IPS-18a (cell line): ENCODE results near the gene SLC23A2.

Experiments used
- H3K27ac ChIP-seq: one replicate; pipeline ENCODE4 v1.5.1; 2013; ENCODE audit warnings: low read length
- H3K27me3 ChIP-seq: one replicate; pipeline ENCODE4 v1.6.1; 2013; ENCODE audit warnings: mild to moderate bottlenecking, low read length; ENCODE audit not compliant: control insufficient read depth, insufficient read depth
- H3K36me3 ChIP-seq: one replicate; pipeline ENCODE4 v1.6.1; 2013; ENCODE audit warnings: low read depth, low read length; ENCODE audit not compliant: control insufficient read depth
- H3K4me1 ChIP-seq: one replicate; pipeline ENCODE4 v1.6.1; 2013; ENCODE audit warnings: low read depth, low read length; ENCODE audit not compliant: control insufficient read depth
- H3K4me3 ChIP-seq: one replicate; pipeline ENCODE4 v1.5.1; 2013; ENCODE audit warnings: low read length
- H3K9ac ChIP-seq: one replicate; pipeline ENCODE4 v1.6.1; 2013; ENCODE audit warnings: mild to moderate bottlenecking, low read length, moderate library complexity
- H3K9me3 ChIP-seq: one replicate; pipeline ENCODE4 v1.6.1; 2013; ENCODE audit warnings: low read depth, low read length; ENCODE audit not compliant: control insufficient read depth

The SLC23A2 gene

DNA sequence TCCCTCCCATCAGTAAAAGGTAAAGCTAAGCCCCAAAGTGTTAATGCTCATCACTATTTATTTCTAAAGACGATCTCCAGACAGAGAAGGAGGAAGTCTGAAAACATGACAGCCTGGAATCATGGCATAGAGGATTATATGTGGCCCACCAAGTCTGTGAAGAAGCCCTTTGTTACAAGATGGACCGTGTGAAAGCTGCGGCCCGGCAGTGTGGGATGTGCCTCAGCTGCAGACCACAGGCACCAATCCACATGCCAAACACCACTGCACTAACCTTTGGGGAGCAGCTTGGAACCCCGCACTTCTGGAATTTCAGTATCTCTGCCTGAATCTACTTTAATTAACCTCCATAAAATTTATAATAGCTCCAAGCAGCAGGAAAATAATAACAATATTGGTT, 90.4 kb downstream of the SLC23A2 start:
- no peaks in the 10 kb centered on the region for H3K36me3 ChIP-seq
- no peak overlapping the region for H3K9ac ChIP-seq
- no peaks in the 10 kb centered on the region for H3K9me3 ChIP-seq
- H3K27ac ChIP-seq: no peak overlapping the region
- H3K4me3 ChIP-seq: no peak overlapping the region
- no peaks in the 10 kb centered on the region for H3K27me3 ChIP-seq
- peaks cover 5% of the 10 kb centered on the region for H3K4me1 ChIP-seq

DNA sequence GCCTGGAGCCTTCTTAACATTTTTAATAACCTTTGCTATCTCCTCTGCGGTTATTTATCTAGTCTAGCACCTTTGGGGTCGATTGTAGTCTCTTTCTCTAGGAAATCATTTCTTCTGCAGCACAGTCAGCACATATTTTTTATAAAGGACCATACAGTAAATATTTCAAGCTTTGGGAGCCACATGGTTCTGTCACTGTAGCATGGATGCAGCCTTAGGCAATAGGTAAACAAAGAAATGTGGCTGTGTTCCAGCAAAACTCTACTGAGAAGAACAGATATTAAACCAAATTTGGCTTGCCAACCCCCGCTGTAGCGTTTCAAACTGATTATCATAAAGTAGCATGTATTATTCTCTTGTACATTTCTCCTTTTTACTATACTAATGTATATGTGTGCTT, 95.7 kb downstream of the SLC23A2 start:
- H3K9ac ChIP-seq: no peak overlapping the region
- H3K4me3 ChIP-seq: no peak overlapping the region
- no peaks in the 10 kb centered on the region for H3K36me3 ChIP-seq
- no peaks in the 10 kb centered on the region for H3K4me1 ChIP-seq
- H3K27ac ChIP-seq: no peak overlapping the region
- H3K27me3 ChIP-seq: no peaks in the 10 kb centered on the region
- no peaks in the 10 kb centered on the region for H3K9me3 ChIP-seq

- Histone ChIP-seq H3K9me3 (no peaks in the 10 kb centered on the region), H3K27me3 (no peaks in the 10 kb centered on the region), H3K27ac (no peak overlapping the region), H3K4me3 (no peak overlapping the region), H3K9ac (no peak overlapping the region), H3K4me1 (no peaks in the 10 kb centered on the region), H3K36me3 (no peaks in the 10 kb centered on the region)
Measured at GRCh38 chr20:4905195-4905594, 96.1 kb downstream of the SLC23A2 start.

DNA sequence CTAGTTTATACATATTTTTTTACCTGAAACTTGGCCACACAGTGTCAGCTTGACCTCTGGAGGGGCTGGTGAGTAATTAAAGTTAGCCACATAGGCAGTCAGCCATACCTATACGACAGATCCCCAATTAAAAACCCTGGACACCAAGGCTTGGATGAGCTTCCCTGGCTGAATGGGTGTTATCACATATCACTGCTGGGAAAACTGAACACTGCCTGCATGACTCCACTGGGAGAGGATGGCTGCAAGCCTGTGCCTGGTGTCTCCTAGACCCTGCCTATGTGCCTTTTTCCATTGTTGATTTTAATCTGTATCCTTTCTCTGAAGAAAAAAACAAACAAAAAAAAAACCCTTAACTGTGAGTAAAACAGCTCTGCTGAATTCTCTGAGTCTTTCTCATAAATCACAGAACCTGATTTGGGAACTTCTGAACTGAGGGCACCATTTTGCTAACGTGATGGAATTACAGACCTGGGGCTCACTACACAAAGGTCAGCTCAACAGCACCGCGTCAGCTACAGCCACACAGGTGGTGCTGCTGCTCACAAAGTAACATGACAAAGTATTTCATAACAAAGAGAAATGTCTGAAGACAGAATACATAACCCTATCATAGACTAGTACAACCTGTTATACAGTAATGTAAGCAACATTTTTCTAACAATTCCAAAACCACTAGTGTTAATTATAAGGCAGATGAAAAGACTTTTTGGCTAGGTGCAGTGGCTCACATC, 97.0 kb downstream of the SLC23A2 start:
- H3K4me3 ChIP-seq: no peak overlapping the region
- H3K4me1 ChIP-seq: no peaks in the 10 kb centered on the region
- no peaks in the 10 kb centered on the region for H3K9me3 ChIP-seq
- H3K27me3 ChIP-seq: no peaks in the 10 kb centered on the region
- H3K36me3 ChIP-seq: no peaks in the 10 kb centered on the region
- H3K9ac ChIP-seq: no peak overlapping the region
- H3K27ac ChIP-seq: no peak overlapping the region

DNA sequence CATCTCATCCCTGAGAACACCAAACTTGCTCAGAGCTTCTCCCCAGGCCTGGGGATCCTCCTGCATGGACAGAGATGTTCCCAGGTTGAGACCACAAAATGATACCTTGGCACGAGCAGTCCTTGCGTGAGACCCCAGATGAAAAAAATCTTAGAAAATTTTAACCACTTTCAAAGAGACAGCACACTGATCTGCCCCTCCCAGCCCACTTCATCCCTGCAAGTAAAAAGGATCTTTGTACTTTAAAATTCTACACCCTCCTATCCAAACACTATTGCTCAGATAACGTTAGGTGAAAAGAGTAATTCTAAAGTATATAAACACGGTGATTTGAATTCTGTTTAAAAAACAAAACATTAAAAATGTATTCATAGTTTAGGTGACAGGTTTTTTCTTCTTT, 98.5 kb downstream of the SLC23A2 start:
- no peaks in the 10 kb centered on the region for H3K27me3 ChIP-seq
- no peaks in the 10 kb centered on the region for H3K36me3 ChIP-seq
- H3K9me3 ChIP-seq: no peaks in the 10 kb centered on the region
- no peak overlapping the region for H3K9ac ChIP-seq
- H3K27ac ChIP-seq: no peak overlapping the region
- H3K4me3 ChIP-seq: no peak overlapping the region
- no peaks in the 10 kb centered on the region for H3K4me1 ChIP-seq

- Histone ChIP-seq H3K4me1 (peaks cover 6% of the 10 kb centered on the region), H3K36me3 (no peaks in the 10 kb centered on the region), H3K4me3 (no peak overlapping the region), H3K27me3 (no peaks in the 10 kb centered on the region), H3K9ac (no peak overlapping the region), H3K9me3 (no peaks in the 10 kb centered on the region), H3K27ac (no peak overlapping the region)
Measured at GRCh38 chr20:4901031-4901818, 100.1 kb downstream of the SLC23A2 start.

GRCh38 chr20:4898282-4899244, 102.7 kb downstream of the SLC23A2 start:
- no peak overlapping the region for H3K9ac ChIP-seq
- peaks cover 17% of the 10 kb centered on the region for H3K4me1 ChIP-seq
- no peaks in the 10 kb centered on the region for H3K36me3 ChIP-seq
- H3K9me3 ChIP-seq: no peaks in the 10 kb centered on the region
- H3K27ac ChIP-seq: no peak overlapping the region
- no peaks in the 10 kb centered on the region for H3K27me3 ChIP-seq
- H3K4me3 ChIP-seq: no peak overlapping the region

DNA sequence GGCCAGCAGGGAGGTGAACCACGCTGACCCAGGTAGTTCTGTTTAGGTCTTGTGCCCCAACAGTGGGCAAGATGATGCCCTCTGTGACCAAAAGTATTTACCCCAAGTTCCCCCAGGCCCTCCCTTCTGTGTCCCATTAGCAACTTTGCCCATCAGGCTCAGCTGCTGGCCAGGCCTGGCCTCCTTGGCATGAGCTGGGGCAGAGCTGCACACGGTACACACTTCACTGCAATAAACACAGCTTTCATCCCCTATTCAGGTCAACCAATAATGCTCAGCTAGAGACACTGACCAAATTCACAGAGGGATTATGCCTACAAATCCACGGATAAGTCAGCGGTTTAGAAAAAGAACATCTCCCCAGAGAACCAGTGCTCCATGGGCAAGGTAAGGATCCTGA, 103.7 kb downstream of the SLC23A2 start:
- peaks cover 17% of the 10 kb centered on the region for H3K4me1 ChIP-seq
- H3K9me3 ChIP-seq: no peaks in the 10 kb centered on the region
- no peak overlapping the region for H3K9ac ChIP-seq
- no peak overlapping the region for H3K4me3 ChIP-seq
- no peak overlapping the region for H3K27ac ChIP-seq
- no peaks in the 10 kb centered on the region for H3K36me3 ChIP-seq
- H3K27me3 ChIP-seq: no peaks in the 10 kb centered on the region

DNA sequence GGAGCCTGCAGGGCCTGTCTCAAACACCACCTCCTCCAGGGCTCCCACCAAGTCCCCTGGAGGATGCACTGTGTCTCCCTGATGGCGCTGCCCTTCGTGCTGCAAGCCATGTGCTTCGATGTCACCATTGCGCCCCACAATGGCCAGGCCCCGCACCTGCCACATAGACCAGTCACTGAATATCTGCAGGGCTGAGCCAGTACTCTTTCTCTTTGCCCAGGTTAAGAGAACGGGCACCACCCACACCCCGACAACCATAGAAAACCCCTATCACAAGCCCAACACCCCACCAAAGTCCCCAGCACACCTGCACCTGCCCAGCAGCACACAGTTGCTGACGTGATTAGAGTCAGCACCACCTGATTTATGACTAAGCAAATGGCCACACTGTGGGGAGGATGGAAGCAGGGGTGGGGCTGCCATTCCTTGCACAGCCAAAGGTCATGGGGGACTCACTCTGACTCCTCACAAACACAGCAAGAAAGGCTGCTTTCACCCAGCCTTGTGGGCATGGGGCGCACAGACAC, 104.3 kb downstream of the SLC23A2 start:
- Histone ChIP-seq H3K36me3 (no peaks in the 10 kb centered on the region), H3K9ac (peak overlapping the region; percentile 5), H3K27me3 (no peaks in the 10 kb centered on the region), H3K4me1 (peaks cover 17% of the 10 kb centered on the region), H3K27ac (no peak overlapping the region), H3K9me3 (no peaks in the 10 kb centered on the region), H3K4me3 (no peak overlapping the region)

GRCh38 chr20:4896119-4896702, 105.1 kb downstream of the SLC23A2 start:
- H3K4me1 ChIP-seq: peaks cover 17% of the 10 kb centered on the region
- no peaks in the 10 kb centered on the region for H3K36me3 ChIP-seq
- no peaks in the 10 kb centered on the region for H3K27me3 ChIP-seq
- H3K4me3 ChIP-seq: no peak overlapping the region
- no peak overlapping the region for H3K27ac ChIP-seq
- H3K9me3 ChIP-seq: no peaks in the 10 kb centered on the region
- peak overlapping the region; percentile 5 for H3K9ac ChIP-seq

DNA sequence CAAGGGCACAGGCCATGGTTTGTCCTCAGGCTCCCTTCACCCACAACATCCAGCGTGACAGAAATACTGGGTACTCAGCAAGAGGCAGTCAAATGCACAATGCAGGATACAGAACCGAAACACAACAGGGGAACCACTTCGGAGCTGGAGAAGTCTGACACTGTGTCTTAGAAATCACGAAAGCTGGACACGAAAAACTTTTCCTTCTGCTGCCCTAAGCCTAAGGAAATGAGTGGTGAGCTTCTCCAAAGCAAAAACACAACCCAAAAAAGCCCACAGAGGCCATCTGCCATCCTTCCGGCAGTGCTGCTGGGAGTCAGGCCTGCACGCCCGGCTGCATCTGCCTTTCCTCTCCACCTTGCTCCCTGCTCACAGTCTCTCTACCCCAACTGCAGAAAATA, 106.3 kb downstream of the SLC23A2 start:
- H3K4me1 ChIP-seq: peaks cover 17% of the 10 kb centered on the region
- H3K9ac ChIP-seq: no peak overlapping the region
- H3K27me3 ChIP-seq: no peaks in the 10 kb centered on the region
- no peaks in the 10 kb centered on the region for H3K9me3 ChIP-seq
- H3K4me3 ChIP-seq: no peak overlapping the region
- H3K27ac ChIP-seq: no peak overlapping the region
- H3K36me3 ChIP-seq: no peaks in the 10 kb centered on the region
